ENCODE data around the gene CRYBB3.
"Not testable (repeated sequence)": the region's sequence is repeated elsewhere in the genome, so short reads cannot be mapped to it uniquely, and the experiment has no call there.

CRYBB3 gene

DNA sequence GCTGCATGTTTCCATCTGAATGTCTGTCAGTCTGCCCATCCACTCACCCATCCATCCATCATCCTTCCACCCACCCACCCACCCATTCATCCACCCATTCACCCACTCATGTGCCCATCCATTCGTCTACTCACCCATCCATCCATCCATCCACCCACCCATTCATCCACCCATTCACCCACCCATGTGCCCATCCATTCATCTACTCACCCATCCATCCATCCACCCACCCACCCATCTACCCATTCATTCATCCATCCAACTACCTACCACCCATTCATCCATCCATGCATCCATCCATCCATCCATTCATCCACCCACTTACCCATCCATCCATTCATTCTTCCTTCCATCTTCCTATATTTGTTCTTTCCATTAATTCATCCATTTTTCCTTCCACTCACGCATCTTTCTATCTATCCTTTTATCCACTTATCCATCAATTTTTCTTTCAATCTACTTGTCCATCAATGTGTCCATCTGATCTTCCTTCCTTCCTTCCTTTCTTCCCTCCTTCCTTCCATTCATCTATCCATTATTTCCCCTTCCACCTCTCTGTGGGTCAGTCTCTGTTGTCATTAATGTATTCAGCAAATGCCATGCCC is 8.0 kb downstream of the CRYBB3 start:
- no peak for DNase-seq (ENCODE audit: low spot score)

DNA sequence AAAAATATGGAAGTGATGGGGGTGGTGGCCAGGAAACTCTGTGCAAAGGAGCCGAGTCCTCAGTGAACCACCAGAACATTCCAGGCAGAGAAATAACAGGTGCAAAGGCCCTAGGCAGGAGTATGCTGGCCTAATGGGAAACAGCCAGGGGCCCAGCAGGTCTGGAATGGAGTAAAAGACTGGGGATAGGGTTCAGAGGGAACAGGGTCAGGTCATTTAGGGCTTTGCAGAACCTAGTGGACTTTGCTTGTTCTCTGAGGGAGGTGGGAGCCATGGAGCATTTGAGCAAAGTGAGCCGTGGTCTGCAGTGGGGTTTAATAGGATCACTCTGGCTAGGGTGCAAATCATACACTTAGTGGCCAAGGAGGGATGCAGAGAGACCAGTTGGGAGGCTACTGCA is 8.7 kb downstream of the CRYBB3 start:
- DNase-seq (ENCODE audit: low spot score): no peak

DNA sequence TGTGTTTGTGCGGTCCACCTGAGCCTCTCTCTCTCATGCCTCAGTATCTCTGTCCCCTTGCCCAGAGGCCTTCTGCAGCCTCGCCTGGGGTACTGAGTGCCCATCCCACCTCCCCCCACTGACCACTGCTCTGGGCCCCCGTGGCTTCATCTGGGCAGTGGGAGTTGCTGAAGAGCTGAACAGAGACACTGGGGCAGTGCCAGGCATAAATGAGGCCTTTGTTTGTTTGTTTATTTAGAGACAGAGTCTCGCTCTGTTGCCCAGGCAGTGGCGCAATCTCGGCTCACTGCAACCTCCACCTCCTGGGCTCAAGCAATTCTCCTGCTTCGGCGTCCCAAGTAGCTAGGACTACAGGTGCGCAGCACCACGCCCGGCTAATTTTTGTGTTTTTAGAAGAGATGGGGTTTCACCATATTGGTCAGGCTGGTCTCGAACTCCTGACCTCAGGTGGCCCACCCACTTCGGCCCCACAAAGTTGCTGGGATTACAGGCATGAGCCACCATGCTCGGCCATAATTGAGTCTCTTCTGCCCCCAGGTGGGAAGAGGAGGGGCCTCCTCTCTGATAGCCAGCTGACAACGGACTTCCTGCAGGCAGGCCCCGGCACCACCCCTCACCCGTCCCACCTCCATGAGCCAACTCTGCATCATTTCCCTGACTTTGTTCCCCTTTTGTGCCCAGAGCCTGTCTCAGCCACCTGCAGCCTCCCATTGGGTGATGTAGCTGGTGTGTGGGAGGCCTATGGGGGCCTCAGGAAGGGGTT is 9.3 kb downstream of the CRYBB3 start:
- DNase-seq (ENCODE audit: low spot score): no peak

DNA sequence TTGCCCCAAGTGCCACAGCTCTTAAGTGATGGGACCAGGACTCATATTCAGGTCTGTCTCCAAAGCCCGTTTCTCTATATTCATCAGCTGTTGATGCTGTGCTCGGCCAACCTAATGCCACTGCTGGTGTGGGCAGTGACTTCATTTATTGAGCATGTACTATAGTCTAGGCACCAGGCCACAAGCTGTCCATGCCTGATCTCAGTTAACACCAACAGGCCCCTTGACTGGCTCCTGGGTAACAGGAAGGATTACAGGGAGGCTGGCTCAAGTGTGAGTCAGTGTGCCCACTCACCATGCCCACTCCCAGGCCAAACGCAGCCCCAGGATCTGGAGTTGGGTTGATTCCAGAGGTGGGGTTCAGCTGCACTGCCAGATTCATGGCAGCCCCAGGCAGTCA is 11.1 kb downstream of the CRYBB3 start:
- DNase-seq (ENCODE audit: low spot score): no peak

GRCh38 chr22:25212337-25212736 is 12.7 kb downstream of the CRYBB3 start:
- no peak for DNase-seq (ENCODE audit: low spot score)

DNA sequence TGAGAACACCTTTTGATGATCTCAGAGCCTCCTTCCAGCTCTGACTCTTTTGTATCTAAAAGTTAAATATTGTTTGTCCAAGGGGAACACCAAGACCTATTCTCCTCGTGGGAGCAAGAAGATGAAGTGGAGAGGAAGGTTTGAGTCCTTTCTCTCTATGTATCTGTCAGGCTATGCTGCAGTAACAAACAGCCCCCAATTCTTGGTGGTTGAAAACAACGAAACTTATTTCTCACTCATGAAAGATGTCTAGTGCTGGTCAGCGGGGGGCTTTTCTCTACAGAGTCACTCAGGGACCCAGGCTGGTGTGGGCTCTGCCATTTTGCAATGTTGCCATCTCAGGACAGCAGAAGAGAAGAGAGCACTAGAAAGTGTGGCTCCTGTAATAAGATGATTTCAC is 13.6 kb downstream of the CRYBB3 start:
- DNase-seq (ENCODE audit: low spot score): no peak

- DNase-seq (ENCODE audit: low spot score): no peak
Observed at GRCh38 chr22:25216230-25216629, 16.6 kb downstream of the CRYBB3 start.

DNA sequence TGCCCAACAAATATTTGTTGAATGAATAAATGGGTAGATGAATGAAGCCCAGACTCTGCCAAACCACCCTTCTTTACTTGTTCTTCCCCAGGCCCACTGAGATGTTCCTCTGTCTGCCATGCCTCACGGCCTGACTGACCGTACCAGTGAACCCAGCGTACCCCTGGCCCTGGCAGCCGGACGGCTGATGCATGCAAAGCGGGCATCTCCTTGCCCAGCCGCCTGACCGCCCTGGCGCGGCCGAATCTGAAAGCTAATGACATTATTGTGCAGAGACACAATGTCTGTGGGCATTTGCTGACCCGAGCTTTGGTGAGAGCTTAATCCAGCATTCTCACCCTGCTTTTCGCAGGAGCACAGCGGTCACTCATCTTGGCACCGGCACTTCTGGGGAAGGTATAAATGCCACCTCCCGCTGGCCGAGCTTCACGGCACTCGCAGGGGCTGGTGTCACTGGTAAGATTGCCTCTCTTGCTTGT is 19.6 kb downstream of the CRYBB3 start, which contains the start of gene CRYBB2:
TSS of gene CRYBB2 (plus strand) at position 429 of the 479 bp plus-strand sequence. CDS start 1,791 bp downstream, outside the sequence.
- no peak for DNase-seq (ENCODE audit: low spot score)

DNA sequence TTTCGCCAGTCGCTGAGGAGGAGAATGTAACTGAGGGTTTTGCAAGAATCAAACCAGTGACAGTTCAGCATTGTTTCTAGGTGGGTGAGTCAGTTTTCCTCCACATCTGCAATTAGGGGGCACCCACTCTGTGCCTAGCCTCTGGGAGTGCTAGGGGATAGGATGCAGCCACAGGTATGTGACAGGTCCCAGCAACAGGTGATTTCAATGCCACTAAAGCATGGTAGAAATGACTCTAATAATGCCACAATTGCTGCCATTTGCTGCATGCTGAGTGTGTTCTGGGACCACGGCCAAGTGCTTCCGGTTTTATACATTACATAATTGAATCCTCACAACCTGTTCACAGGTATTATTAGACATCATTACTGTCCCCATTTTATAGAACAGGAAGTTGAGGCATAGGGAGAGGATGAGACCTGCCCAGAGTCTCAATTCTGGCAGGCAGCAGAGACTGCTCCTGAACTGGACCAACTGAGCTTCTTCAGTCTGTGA is 20.3 kb downstream of the CRYBB3 start:
- no peak for DNase-seq (ENCODE audit: low spot score)

- DNase-seq (ENCODE audit: low spot score): no peak
Observed at GRCh38 chr22:25221790-25222189, 22.1 kb downstream of the CRYBB3 start.

GRCh38 chr22:25223269-25223850 is 23.7 kb downstream of the CRYBB3 start:
- DNase-seq (ENCODE audit: low spot score): no peak

GRCh38 chr22:25228822-25229221 is 29.2 kb downstream of the CRYBB3 start:
- DNase-seq (ENCODE audit: low spot score): no peak

DNA sequence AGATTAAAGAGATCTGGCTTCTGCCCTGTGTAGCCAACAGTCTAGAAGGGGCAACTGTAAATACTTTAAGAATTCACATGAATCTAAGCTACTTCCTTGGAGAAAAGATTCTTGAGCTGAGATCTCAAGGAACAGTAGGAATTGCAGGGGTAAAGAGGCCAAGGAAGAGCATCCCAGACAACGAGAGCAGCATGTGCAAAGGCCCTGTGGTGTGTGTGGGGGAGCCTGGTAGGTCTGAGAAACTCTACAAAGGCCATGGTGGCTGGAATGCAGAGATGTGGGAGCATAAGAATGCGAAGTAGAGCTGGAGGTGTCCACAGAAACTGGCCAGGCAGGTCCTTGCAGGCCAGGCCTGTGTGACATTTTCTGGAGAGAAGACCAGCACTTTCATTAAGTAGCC is 31.1 kb downstream of the CRYBB3 start:
- not testable (repeated sequence) for DNase-seq (ENCODE audit: low spot score)

- DNase-seq (ENCODE audit: low spot score): no peak
Observed at GRCh38 chr22:25232301-25232700, 32.6 kb downstream of the CRYBB3 start.

DNA sequence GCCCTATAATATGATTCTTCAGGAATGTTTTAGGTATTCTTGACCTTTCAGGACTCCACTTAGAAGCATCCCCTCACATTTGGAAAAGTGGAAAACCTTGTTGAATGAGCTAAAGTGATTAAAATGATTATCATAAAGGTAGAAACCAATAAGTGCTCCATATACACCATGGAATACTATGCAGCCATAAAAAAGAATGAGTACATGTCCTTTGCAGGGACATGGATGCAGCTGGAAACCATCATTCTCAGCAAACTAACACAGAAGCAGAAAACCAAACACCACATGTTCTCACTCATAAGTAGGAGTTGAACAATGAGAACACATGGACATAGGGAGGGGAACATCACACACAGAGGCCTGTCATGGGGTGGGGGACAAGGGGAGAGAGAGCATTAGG is 34.0 kb downstream of the CRYBB3 start:
- DNase-seq (ENCODE audit: low spot score): not testable (repeated sequence)

DNA sequence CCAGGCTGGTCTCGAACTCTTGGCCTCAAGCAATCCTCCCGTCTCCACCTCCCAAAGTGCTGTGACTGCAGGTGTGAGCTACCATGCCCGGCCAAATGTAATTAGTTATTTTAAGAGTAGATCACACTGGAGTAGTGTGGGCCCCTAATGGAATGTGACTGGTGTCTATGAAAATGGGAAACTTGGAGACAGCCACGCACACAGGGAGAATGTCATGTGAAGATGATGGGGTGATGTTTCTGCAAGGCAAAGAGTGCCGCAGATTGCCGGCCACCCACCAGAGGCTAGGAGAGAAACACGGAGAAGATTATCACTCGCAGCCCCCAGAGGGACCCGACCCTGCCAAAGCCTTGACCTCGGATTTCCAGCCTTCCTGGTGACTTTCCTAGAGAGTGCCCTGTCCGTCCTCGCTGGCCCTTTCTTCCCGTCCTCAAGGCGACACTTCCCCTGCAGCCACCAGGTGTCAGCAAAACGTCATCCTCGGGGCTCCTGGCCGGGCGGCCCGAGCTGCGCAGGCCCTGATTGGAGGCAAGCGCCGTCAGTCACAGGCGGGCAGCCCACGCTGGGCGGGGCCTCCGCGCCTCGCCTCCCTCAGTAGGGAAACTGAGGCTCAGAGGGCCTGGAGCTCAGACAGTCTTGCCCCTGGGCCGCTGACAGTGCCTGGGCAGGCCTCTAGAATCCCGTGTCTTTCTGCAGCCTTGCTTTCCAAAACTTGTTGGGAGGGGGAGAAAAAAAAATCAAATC is 36.1 kb downstream of the CRYBB3 start:
- peak; percentile 81 for DNase-seq (ENCODE audit: low spot score)

DNA sequence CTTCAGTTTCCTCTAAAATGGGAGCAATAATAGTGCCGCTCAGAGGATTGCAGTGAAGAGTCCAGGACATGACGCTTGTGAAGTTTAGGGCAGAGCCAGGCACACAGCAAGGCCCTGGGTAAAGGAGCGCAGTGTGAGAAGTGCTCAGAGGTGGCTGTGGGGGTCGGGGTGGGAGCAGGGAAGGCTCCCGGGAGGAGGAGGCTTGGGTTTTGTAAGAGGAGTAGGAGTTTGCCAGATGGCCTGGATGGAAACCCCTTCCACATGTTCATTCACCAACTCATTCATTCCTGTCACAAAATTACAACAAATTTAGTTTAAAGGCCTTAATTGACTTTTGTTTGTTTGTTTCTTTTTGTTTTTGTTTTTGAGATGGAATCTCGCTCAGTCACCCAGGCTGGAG is 36.8 kb downstream of the CRYBB3 start:
- DNase-seq (ENCODE audit: low spot score): no peak

GRCh38 chr22:25237503-25237902 is 37.8 kb downstream of the CRYBB3 start:
- DNase-seq (ENCODE audit: low spot score): no peak

GRCh38 chr22:25238058-25238457 is 38.4 kb downstream of the CRYBB3 start:
- DNase-seq (ENCODE audit: low spot score): not testable (repeated sequence)

- not testable (repeated sequence) for DNase-seq (ENCODE audit: low spot score)
Observed at GRCh38 chr22:25255169-25255568, 55.5 kb downstream of the CRYBB3 start.

Data from RKO (cell line).